IMR-90 (cell line): ENCODE results near the gene DOK4. TPM values are rescaled to one million over a fixed set of nuclear protein-coding genes. Genes with fewer than 3 reads are reported as not detected.
A peak's percentile ranks its signal among the peaks of the same experiment; 100 is the strongest.

Experiments
- ATAC-seq: fragments of 200-7000 bp; cut with Tn5 transposase; 2 replicates; pipeline ENCODE4 v1.9.1; 2020; ENCODE audit warnings: low read depth, mild to moderate bottlenecking, moderate library complexity
- BruUV-seq: library from RNA; stranded (reverse); fragments of 400-500 nt; replicated peaks from 2 replicates; lab custom pipeline; 2021; lab: Mats Ljungman, UMichigan
- CTCF ChIA-PET: fragments of 300-600 bp; formaldehyde crosslinking; extraction: SDS; loops from one replicate; lab custom pipeline; 2021; ENCODE audit warnings: antibody characterized with exemption; lab: Yijun Ruan, JAX
- POLR2A ChIA-PET: fragments of 300-600 bp; sonication (Branson Sonifier 250); formaldehyde crosslinking; loops from one replicate; lab custom pipeline; 2022; ENCODE audit warnings: antibody characterized with exemption; ENCODE audit not compliant: unreplicated experiment; lab: Charles Lee
- DNase-seq: peaks from one replicate; pipeline ENCODE4 v3.0.0; 2013
- H2AFZ ChIP-seq: replicated peaks from 2 replicates; pipeline ENCODE3; 2013; ENCODE audit warnings: low read length, mild to moderate bottlenecking; ENCODE audit not compliant: poor library complexity
- H2AK5ac ChIP-seq: 2 replicates; pipeline ENCODE4 v1.6.1; 2013; ENCODE audit warnings: low read depth, low read length, inconsistent platforms
- H2AK9ac ChIP-seq: replicated peaks from 2 replicates; pipeline ENCODE3; 2013; ENCODE audit warnings: mild to moderate bottlenecking, low read depth, low read length, moderate library complexity; ENCODE audit not compliant: poor library complexity
- H2BK120ac ChIP-seq: 2 replicates; pipeline ENCODE4 v1.6.1; 2013; ENCODE audit warnings: low read depth, low read length, inconsistent platforms
- H2BK15ac ChIP-seq: 3 replicates; pipeline ENCODE4 v1.6.1; 2013; ENCODE audit warnings: low read depth, low read length, inconsistent platforms
- H2BK20ac ChIP-seq: 2 replicates; pipeline ENCODE4 v1.6.1; 2013; ENCODE audit warnings: low read depth, mild to moderate bottlenecking, inconsistent platforms, low read length, moderate library complexity
- H2BK5ac ChIP-seq: 2 replicates; pipeline ENCODE4 v1.6.1; 2013; ENCODE audit warnings: mild to moderate bottlenecking, low read depth, low read length, inconsistent platforms; ENCODE audit not compliant: poor library complexity, severe bottlenecking
- H3K14ac ChIP-seq: replicated peaks from 2 replicates; pipeline ENCODE4 v1.6.1; 2013; ENCODE audit warnings: low read depth, low read length, inconsistent platforms
- H3K18ac ChIP-seq: 2 replicates; pipeline ENCODE4 v1.6.1; 2013; ENCODE audit warnings: low read depth, low read length, control low read depth
- H3K23ac ChIP-seq: 2 replicates; pipeline ENCODE4 v1.6.1; 2013; ENCODE audit warnings: low read depth, low read length, inconsistent platforms
- H3K27ac ChIP-seq: 2 replicates; pipeline ENCODE4 v1.5.1; 2013; ENCODE audit warnings: mild to moderate bottlenecking, control low read depth, low read length; ENCODE audit not compliant: insufficient read depth
- H3K27me3 ChIP-seq: 2 replicates; pipeline ENCODE4 v1.6.1; 2013; ENCODE audit warnings: low read length; ENCODE audit not compliant: control insufficient read depth, insufficient read depth
- H3K36me3 ChIP-seq: 2 replicates; pipeline ENCODE4 v1.6.1; 2013; ENCODE audit warnings: low read length, mixed read lengths; ENCODE audit not compliant: control insufficient read depth, insufficient read depth
- H3K4ac ChIP-seq: 2 replicates; pipeline ENCODE4 v1.6.1; 2013; ENCODE audit warnings: low read depth, low read length, inconsistent platforms
- H3K4me1 ChIP-seq: 2 replicates; pipeline ENCODE4 v1.6.1; 2013; ENCODE audit warnings: low read length, mixed read lengths; ENCODE audit not compliant: control insufficient read depth, insufficient read depth
- H3K4me2 ChIP-seq: 2 replicates; pipeline ENCODE4 v1.6.1; 2013; ENCODE audit warnings: low read depth, mild to moderate bottlenecking, control low read depth, low read length, moderate library complexity
- H3K4me3 ChIP-seq: 2 replicates; pipeline ENCODE4 v1.5.1; 2013; ENCODE audit warnings: low read depth, mild to moderate bottlenecking, control low read depth, low read length, moderate library complexity; ENCODE audit not compliant: insufficient read depth
- H3K56ac ChIP-seq: 2 replicates; pipeline ENCODE4 v1.6.1; 2013; ENCODE audit warnings: low read length, inconsistent platforms; ENCODE audit not compliant: insufficient read depth; ENCODE audit errors: extremely low read depth
- H3K79me1 ChIP-seq, 2 experiments: 2 replicates each; pipeline ENCODE4 v1.6.1; 2013; ENCODE audit warnings: low read length in 2 of 2, inconsistent platforms in 1 of 2, low read depth in 1 of 2
- H3K9ac ChIP-seq: 2 replicates; pipeline ENCODE4 v1.6.1; 2013; ENCODE audit warnings: low read depth, low read length, control low read depth
- H3K9me1 ChIP-seq: 2 replicates; pipeline ENCODE4 v1.6.1; 2013; ENCODE audit warnings: low read length, inconsistent platforms; ENCODE audit not compliant: insufficient read depth
- H3K9me3 ChIP-seq: 2 replicates; pipeline ENCODE4 v1.6.1; 2013; ENCODE audit warnings: low read length; ENCODE audit not compliant: control insufficient read depth, insufficient read depth
- H4K20me1 ChIP-seq: 2 replicates; pipeline ENCODE4 v1.6.1; 2013; ENCODE audit warnings: low read length, inconsistent platforms; ENCODE audit not compliant: insufficient read depth
- H4K5ac ChIP-seq: 2 replicates; pipeline ENCODE4 v1.6.1; 2013; ENCODE audit warnings: mild to moderate bottlenecking, low read depth, low read length, control low read depth
- H4K8ac ChIP-seq, 2 experiments: 2 replicates each; pipeline ENCODE4 v1.6.1; 2013; ENCODE audit warnings: low read depth in 2 of 2, low read length in 2 of 2, control low read depth in 1 of 2, inconsistent platforms in 1 of 2
- H4K91ac ChIP-seq: 2 replicates; pipeline ENCODE4 v1.6.1; 2013; ENCODE audit warnings: low read depth, low read length, inconsistent platforms; ENCODE audit not compliant: insufficient read depth
- BHLHE40 ChIP-seq: fragments of 150-350 bp; IDR thresholded peaks from 2 replicates; pipeline ENCODE4 v1.6.1; 2016; ENCODE audit warnings: mild to moderate bottlenecking, low read depth, low read length
- CEBPB ChIP-seq: IDR thresholded peaks from 2 replicates; pipeline ENCODE4 v1.6.1; 2012; ENCODE audit warnings: low read depth, low read length, improper control_type of control experiment
- CHD1 ChIP-seq: IDR thresholded peaks from 2 replicates; pipeline ENCODE4 v1.6.1; 2012; ENCODE audit warnings: low read depth, low read length, improper control_type of control experiment
- FOS ChIP-seq: fragments of 150-350 bp; IDR thresholded peaks from 2 replicates; pipeline ENCODE4 v1.6.1; 2016; ENCODE audit warnings: low read depth, low read length
- MAFK ChIP-seq: IDR thresholded peaks from 2 replicates; pipeline ENCODE4 v1.6.1; 2012; ENCODE audit warnings: low read depth, low read length, improper control_type of control experiment
- MAZ ChIP-seq: IDR thresholded peaks from 2 replicates; pipeline ENCODE4 v1.6.1; 2012; ENCODE audit warnings: low read depth, mild to moderate bottlenecking, low read length, improper control_type of control experiment, moderate library complexity, borderline replicate concordance
- MXI1 ChIP-seq: IDR thresholded peaks from 2 replicates; pipeline ENCODE4 v1.6.1; 2012; ENCODE audit warnings: low read depth, mild to moderate bottlenecking, low read length, moderate library complexity, borderline replicate concordance
- NFE2L2 ChIP-seq: fragments of 150-350 bp; IDR thresholded peaks from 2 replicates; pipeline ENCODE4 v1.6.1; 2016; ENCODE audit warnings: low read depth, mild to moderate bottlenecking, low read length
- POLR2A ChIP-seq: IDR thresholded peaks from 2 replicates; pipeline ENCODE4 v1.6.1; 2012; ENCODE audit warnings: mild to moderate bottlenecking, low read depth, low read length
- RAD21 ChIP-seq: IDR thresholded peaks from 2 replicates; pipeline ENCODE4 v1.6.1; 2012; ENCODE audit warnings: low read length, improper control_type of control experiment
- RCOR1 ChIP-seq: IDR thresholded peaks from 2 replicates; pipeline ENCODE4 v1.6.1; 2012; ENCODE audit warnings: mild to moderate bottlenecking, low read length, improper control_type of control experiment; ENCODE audit not compliant: insufficient replicate concordance
- RFX5 ChIP-seq: IDR thresholded peaks from 2 replicates; pipeline ENCODE4 v1.8.0; 2012; ENCODE audit warnings: low read depth, mild to moderate bottlenecking, low read length, moderate library complexity
- SMC3 ChIP-seq: fragments of 150-350 bp; IDR thresholded peaks from 2 replicates; pipeline ENCODE4 v1.6.1; 2016; ENCODE audit warnings: low read depth, mild to moderate bottlenecking, antibody characterized with exemption, low read length, moderate library complexity
- WGBS, 2 experiments: methylation state at CpG; one replicate each; pipeline versions ENCODE4 v1.1.5 to v1.1.7; 2013; ENCODE audit warnings: missing lambda C conversion rate in 2 of 2; ENCODE audit not compliant: insufficient read length in 1 of 2; ENCODE audit errors: extremely low coverage in 2 of 2; 5-methylcytosine and 5-hydroxymethylcytosine counted together
- dilution Hi-C: fragments of 300-500 bp; cut with HindIII; formaldehyde crosslinking; loops from one replicate; pipeline ENCODE4 v1.14.3; 2018; ENCODE audit warnings: low sequenced_read_pairs; ENCODE audit not compliant: unreplicated experiment
- in situ Hi-C: fragments of 300-500 bp; cut with MboI; formaldehyde crosslinking; loops from 3 replicates; pipeline ENCODE4 v1.14.3; 2019; ENCODE audit warnings: low sequenced_read_pairs, inconsistent platforms, mixed read lengths
- intact Hi-C: fragments of 100-400 bp; cut with micrococcal nuclease; formaldehyde crosslinking; loops from 2 replicates; pipeline ENCODE4 v1.10.0; 2022
- polyA plus RNA-seq, 3 experiments: library from polyadenylated mRNA; depleted of rRNA; stranded (reverse); fragments of >200 nt; gene quantifications; 2 replicates each; pipeline ENCODE4 v1.2.3, GENCODE V29; 2012; ENCODE audit warnings: low replicate concordance in 1 of 3
- total RNA-seq: library from RNA; depleted of rRNA; stranded (reverse); fragments of >200 nt; gene quantifications from 2 replicates; pipeline ENCODE4 v1.2.3, GENCODE V29; 2012
- TF ChIP-seq, protein P1 (sequence below): fragments of 150-350 bp; IDR thresholded peaks from 2 replicates; pipeline ENCODE4 v1.6.1; 2016; ENCODE audit warnings: low read depth, mild to moderate bottlenecking, low read length, moderate library complexity, borderline replicate concordance
- TF ChIP-seq, protein P2 (sequence below): fragments of 150-350 bp; IDR thresholded peaks from 2 replicates; pipeline ENCODE4 v1.6.1; 2017; ENCODE audit warnings: mild to moderate bottlenecking, antibody characterized with exemption, low read length, low read depth
- TF ChIP-seq, protein P3 (sequence below): conservative IDR thresholded peaks from 2 replicates; pipeline ENCODE4 v1.5.1; 2012; ENCODE audit warnings: mild to moderate bottlenecking, low read depth, low read length, improper control_type of control experiment

The DOK4 gene
- total and polyA plus RNA-seq, 2 of the 4 experiments (the other 2 are of a cell fraction), result 22.0 to 25.9 TPM

DNA sequence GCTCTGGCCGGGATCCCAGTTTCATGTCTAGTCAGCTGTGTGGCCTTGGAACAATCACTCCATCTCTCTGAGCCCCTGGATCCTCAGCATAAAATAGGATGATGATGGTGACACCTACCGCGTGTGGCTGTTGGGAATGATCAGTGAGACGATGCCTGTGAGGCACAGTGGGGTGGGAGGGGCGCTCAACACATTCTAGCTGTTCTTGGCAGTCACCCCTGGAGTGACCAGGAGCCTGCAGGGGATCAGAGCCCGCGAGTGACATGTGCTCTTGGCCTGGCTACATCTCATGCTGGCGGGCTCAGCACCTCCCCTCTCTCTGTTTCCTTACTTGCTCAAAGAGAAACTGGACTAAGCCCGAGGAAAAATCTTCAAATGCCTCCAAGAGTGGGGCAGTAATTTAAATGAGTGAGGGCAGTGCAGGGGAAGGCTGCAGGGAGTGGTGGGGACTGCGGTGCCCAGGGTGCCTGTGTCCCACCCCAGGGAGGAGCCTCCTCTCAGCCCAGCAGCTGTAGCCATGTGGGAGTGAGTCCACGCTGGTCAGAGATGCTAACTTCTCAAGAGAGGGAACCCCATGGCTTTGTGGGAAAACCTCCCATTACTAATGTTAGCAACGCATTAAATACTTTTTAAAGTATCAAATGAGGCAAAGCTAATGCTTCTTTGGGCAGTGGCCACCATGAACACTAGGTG, 23.1 kb upstream of the DOK4 start:
- Histone ChIP-seq H3K4me1 (no peaks in the 10 kb centered on the region), H2AFZ (peak overlapping the region; percentile 17), H3K9me1 (no peaks in the 10 kb centered on the region), H2BK15ac (no peak overlapping the region), H3K14ac (no peak overlapping the region), H3K4me3 (no peak overlapping the region), H3K27ac (no peak overlapping the region), H4K5ac (no peak overlapping the region), H2BK120ac (no peak overlapping the region), H2AK5ac (no peak overlapping the region), H3K23ac (no peak overlapping the region), H2AK9ac (no peak overlapping the region), H3K4ac (no peak overlapping the region), H3K9me3 (no peaks in the 10 kb centered on the region), H4K8ac (no peak overlapping the region), H3K56ac (no peak overlapping the region), H3K27me3 (peaks cover 38% of the 10 kb centered on the region), H2BK5ac (no peak overlapping the region), H3K18ac (no peak overlapping the region), H3K9ac (no peak overlapping the region), H4K20me1 (no peaks in the 10 kb centered on the region), H3K79me1 (no peaks in the 10 kb centered on the region), H3K4me2 (no peak overlapping the region), H3K36me3 (peaks cover 3% of the 10 kb centered on the region; the same call in 1 of the 2 replicates), H4K91ac (no peak overlapping the region), H2BK20ac (no peak overlapping the region)
- DNase-seq (no peak), ATAC-seq (no peak)
- WGBS, 2 experiments, result no CpG with 5 or more reads among the region's 12 CpGs
- CTCF ChIA-PET, result interaction anchor here (0.5 to 2.2 kb wide), 3 partner anchors 11 to 14 kb away, joined by 7 to 8 read pairs (median 7); no protein-coding TSS in a partner anchor
- no TSS peak for BruUV-seq
- intact Hi-C loops (no loop called here), dilution Hi-C loops (no loop called here), in situ Hi-C loops (no loop called here)
- TF ChIP-seq BHLHE40 (no peak), RCOR1 (no peak), SMC3 (no peak), MAZ (no peak), RAD21 (no peak), FOS (no peak), MAFK (no peak), CEBPB (no peak), RFX5 (no peak), MXI1 (no peak), POLR2A (no peak), CHD1 (no peak), NFE2L2 (no peak)
- TF ChIP-seq, protein P1, sequence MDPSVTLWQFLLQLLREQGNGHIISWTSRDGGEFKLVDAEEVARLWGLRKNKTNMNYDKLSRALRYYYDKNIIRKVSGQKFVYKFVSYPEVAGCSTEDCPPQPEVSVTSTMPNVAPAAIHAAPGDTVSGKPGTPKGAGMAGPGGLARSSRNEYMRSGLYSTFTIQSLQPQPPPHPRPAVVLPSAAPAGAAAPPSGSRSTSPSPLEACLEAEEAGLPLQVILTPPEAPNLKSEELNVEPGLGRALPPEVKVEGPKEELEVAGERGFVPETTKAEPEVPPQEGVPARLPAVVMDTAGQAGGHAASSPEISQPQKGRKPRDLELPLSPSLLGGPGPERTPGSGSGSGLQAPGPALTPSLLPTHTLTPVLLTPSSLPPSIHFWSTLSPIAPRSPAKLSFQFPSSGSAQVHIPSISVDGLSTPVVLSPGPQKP, result no peak
- TF ChIP-seq, protein P2, sequence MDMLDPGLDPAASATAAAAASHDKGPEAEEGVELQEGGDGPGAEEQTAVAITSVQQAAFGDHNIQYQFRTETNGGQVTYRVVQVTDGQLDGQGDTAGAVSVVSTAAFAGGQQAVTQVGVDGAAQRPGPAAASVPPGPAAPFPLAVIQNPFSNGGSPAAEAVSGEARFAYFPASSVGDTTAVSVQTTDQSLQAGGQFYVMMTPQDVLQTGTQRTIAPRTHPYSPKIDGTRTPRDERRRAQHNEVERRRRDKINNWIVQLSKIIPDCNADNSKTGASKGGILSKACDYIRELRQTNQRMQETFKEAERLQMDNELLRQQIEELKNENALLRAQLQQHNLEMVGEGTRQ, result no peak
- TF ChIP-seq, protein P3, sequence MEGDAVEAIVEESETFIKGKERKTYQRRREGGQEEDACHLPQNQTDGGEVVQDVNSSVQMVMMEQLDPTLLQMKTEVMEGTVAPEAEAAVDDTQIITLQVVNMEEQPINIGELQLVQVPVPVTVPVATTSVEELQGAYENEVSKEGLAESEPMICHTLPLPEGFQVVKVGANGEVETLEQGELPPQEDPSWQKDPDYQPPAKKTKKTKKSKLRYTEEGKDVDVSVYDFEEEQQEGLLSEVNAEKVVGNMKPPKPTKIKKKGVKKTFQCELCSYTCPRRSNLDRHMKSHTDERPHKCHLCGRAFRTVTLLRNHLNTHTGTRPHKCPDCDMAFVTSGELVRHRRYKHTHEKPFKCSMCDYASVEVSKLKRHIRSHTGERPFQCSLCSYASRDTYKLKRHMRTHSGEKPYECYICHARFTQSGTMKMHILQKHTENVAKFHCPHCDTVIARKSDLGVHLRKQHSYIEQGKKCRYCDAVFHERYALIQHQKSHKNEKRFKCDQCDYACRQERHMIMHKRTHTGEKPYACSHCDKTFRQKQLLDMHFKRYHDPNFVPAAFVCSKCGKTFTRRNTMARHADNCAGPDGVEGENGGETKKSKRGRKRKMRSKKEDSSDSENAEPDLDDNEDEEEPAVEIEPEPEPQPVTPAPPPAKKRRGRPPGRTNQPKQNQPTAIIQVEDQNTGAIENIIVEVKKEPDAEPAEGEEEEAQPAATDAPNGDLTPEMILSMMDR, result no peak
- POLR2A ChIA-PET, result no interaction called here
